Neural progenitor cell (in vitro differentiated cells): ENCODE data around the gene NES. TPM values are rescaled to one million over a fixed set of nuclear protein-coding genes. Genes with fewer than 3 reads are reported as not detected.

Experiments used
- DNase-seq: peaks from one replicate; pipeline ENCODE4 v3.0.0-alpha.2; 2016; ENCODE audit warnings: low spot score
- H2AFZ ChIP-seq: fragments of 200-600 bp; sonication (generic); replicated peaks from 2 replicates; pipeline ENCODE4 v1.6.1; 2016; ENCODE audit warnings: antibody characterized with exemption
- H3F3A ChIP-seq: fragments of 200-600 bp; sonication (generic); 2 replicates; pipeline ENCODE4 v1.6.1; 2016; ENCODE audit warnings: antibody characterized with exemption, low read depth
- H3K27ac ChIP-seq: fragments of 200-600 bp; sonication (generic); 2 replicates; pipeline ENCODE4 v1.5.1; 2016; ENCODE audit warnings: mild to moderate bottlenecking
- H3K27me3 ChIP-seq: fragments of 200-600 bp; sonication (generic); 2 replicates; pipeline ENCODE4 v1.6.1; 2016; ENCODE audit warnings: mild to moderate bottlenecking, moderate library complexity
- H3K36me3 ChIP-seq: fragments of 200-600 bp; sonication (generic); 2 replicates; pipeline ENCODE4 v1.5.1; 2016
- H3K4me1 ChIP-seq: fragments of 200-600 bp; sonication (generic); 2 replicates; pipeline ENCODE4 v1.6.1; 2016; ENCODE audit warnings: mixed run types
- H3K4me2 ChIP-seq: fragments of 200-600 bp; sonication (generic); 2 replicates; pipeline ENCODE4 v1.6.1; 2016
- H3K4me3 ChIP-seq: fragments of 200-600 bp; sonication (generic); 2 replicates; pipeline ENCODE4 v1.5.1; 2016
- H3K79me2 ChIP-seq: fragments of 200-600 bp; sonication (generic); 2 replicates; pipeline ENCODE4 v1.6.1; 2016; ENCODE audit warnings: low read depth
- H3K9ac ChIP-seq: fragments of 200-600 bp; sonication (generic); 2 replicates; pipeline ENCODE4 v1.6.1; 2016
- H3K9me3 ChIP-seq: fragments of 200-600 bp; sonication (generic); 2 replicates; pipeline ENCODE4 v1.5.1; 2016; ENCODE audit warnings: low read depth
- H4K20me1 ChIP-seq: fragments of 200-600 bp; sonication (generic); 2 replicates; pipeline ENCODE4 v1.6.1; 2016; ENCODE audit warnings: low read depth
- H3K27ac Mint-ChIP-seq: 3 replicates; pipeline ENCODE4 v1.8.0; 2021; ENCODE audit warnings: mixed read lengths
- H3K27me3 Mint-ChIP-seq: 2 replicates; pipeline ENCODE4 v1.8.0; 2022; ENCODE audit warnings: low read depth, mild to moderate bottlenecking, inconsistent platforms, moderate library complexity, mixed read lengths; ENCODE audit not compliant: insufficient read depth
- H3K36me3 Mint-ChIP-seq: 3 replicates; pipeline ENCODE4 v1.8.0; 2021; ENCODE audit warnings: mixed read lengths
- H3K4me1 Mint-ChIP-seq: 3 replicates; pipeline ENCODE4 v1.8.0; 2021; ENCODE audit warnings: mixed read lengths
- H3K4me3 Mint-ChIP-seq: 3 replicates; pipeline ENCODE4 v1.8.0; 2021; ENCODE audit warnings: mild to moderate bottlenecking, moderate library complexity, mixed read lengths
- H3K9me3 Mint-ChIP-seq: 3 replicates; pipeline ENCODE4 v1.8.0; 2020; ENCODE audit warnings: mixed read lengths
- EZH2 ChIP-seq: fragments of 200-600 bp; sonication (generic); IDR thresholded peaks from 2 replicates; pipeline ENCODE4 v1.6.1; 2017; ENCODE audit warnings: antibody characterized with exemption, mild to moderate bottlenecking, moderate library complexity
- EZH2phosphoT487 ChIP-seq: fragments of 200-600 bp; sonication (generic); IDR thresholded peaks from 2 replicates; pipeline ENCODE4 v1.6.1; 2017; ENCODE audit warnings: antibody characterized with exemption
- total RNA-seq: library from RNA; depleted of rRNA; stranded (reverse); fragments of >200 nt; gene quantifications from 2 replicates; pipeline ENCODE4 v1.2.3, GENCODE V29; 2015; ENCODE audit warnings: low replicate concordance
- TF ChIP-seq, protein P1 (sequence below): fragments of 200-600 bp; sonication (generic); IDR thresholded peaks from 2 replicates; pipeline ENCODE4 v1.5.1; 2017; ENCODE audit warnings: antibody characterized with exemption, mild to moderate bottlenecking

NES gene, protein sequence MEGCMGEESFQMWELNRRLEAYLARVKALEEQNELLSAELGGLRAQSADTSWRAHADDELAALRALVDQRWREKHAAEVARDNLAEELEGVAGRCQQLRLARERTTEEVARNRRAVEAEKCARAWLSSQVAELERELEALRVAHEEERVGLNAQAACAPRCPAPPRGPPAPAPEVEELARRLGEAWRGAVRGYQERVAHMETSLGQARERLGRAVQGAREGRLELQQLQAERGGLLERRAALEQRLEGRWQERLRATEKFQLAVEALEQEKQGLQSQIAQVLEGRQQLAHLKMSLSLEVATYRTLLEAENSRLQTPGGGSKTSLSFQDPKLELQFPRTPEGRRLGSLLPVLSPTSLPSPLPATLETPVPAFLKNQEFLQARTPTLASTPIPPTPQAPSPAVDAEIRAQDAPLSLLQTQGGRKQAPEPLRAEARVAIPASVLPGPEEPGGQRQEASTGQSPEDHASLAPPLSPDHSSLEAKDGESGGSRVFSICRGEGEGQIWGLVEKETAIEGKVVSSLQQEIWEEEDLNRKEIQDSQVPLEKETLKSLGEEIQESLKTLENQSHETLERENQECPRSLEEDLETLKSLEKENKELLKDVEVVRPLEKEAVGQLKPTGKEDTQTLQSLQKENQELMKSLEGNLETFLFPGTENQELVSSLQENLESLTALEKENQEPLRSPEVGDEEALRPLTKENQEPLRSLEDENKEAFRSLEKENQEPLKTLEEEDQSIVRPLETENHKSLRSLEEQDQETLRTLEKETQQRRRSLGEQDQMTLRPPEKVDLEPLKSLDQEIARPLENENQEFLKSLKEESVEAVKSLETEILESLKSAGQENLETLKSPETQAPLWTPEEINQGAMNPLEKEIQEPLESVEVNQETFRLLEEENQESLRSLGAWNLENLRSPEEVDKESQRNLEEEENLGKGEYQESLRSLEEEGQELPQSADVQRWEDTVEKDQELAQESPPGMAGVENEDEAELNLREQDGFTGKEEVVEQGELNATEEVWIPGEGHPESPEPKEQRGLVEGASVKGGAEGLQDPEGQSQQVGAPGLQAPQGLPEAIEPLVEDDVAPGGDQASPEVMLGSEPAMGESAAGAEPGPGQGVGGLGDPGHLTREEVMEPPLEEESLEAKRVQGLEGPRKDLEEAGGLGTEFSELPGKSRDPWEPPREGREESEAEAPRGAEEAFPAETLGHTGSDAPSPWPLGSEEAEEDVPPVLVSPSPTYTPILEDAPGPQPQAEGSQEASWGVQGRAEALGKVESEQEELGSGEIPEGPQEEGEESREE (N-terminal part only)
- total RNA-seq = 83.8 and 219 TPM in 2 replicates

DNA sequence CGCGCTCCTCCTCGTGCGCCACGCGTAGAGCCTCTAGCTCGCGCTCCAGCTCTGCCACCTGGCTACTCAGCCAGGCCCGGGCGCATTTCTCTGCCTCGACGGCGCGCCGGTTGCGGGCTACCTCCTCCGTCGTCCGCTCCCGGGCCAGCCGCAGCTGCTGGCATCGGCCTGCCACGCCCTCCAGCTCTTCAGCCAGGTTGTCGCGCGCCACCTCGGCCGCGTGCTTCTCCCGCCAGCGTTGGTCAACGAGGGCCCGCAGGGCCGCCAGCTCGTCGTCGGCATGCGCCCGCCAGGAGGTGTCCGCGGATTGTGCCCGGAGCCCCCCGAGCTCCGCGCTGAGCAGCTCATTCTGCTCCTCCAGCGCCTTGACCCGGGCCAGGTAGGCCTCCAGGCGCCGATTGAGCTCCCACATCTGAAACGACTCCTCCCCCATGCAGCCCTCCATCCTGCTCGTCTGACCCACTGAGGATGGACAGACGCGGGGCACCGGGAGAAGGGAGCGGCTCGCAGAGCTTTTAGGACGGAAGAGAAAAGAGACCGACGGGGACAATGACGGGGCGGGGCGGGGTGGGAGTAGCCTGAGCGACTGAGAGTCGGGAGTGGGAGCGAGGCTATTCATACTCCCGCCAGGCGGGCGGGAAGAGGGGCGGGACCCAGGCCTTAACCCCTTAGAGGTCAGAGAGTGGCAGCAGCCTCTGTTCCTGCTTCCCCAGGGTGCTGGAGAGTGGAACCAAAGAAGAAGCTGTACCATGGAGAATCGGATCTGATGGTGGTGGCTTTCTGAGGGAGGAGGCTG is at the start of gene NES:
Gene NES (minus strand): TSS at position 588 of the 796 bp plus-strand sequence. CDS start 143 bp downstream, at position 445.
- Mint-ChIP-seq H3K36me3 (peaks cover 15% of the 10 kb centered on the region), H3K27me3 (peaks cover 22% of the 10 kb centered on the region), H3K4me3 (peak within 1 kb of the TSS; percentile 95), H3K27ac (peak within 1 kb of the TSS; percentile 100), H3K9me3 (peaks cover 4% of the 10 kb centered on the region), H3K4me1 (peaks cover 50% of the 10 kb centered on the region)
- H3K36me3 ChIP-seq = peaks cover 9% of the 10 kb centered on the region
- H4K20me1 ChIP-seq = peaks cover 46% of the 10 kb centered on the region
- H3K4me1 ChIP-seq = peaks cover 37% of the 10 kb centered on the region
- TF ChIP-seq, protein P1, sequence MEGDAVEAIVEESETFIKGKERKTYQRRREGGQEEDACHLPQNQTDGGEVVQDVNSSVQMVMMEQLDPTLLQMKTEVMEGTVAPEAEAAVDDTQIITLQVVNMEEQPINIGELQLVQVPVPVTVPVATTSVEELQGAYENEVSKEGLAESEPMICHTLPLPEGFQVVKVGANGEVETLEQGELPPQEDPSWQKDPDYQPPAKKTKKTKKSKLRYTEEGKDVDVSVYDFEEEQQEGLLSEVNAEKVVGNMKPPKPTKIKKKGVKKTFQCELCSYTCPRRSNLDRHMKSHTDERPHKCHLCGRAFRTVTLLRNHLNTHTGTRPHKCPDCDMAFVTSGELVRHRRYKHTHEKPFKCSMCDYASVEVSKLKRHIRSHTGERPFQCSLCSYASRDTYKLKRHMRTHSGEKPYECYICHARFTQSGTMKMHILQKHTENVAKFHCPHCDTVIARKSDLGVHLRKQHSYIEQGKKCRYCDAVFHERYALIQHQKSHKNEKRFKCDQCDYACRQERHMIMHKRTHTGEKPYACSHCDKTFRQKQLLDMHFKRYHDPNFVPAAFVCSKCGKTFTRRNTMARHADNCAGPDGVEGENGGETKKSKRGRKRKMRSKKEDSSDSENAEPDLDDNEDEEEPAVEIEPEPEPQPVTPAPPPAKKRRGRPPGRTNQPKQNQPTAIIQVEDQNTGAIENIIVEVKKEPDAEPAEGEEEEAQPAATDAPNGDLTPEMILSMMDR = no peak
- H3K27me3 ChIP-seq = peaks cover 20% of the 10 kb centered on the region
- H3K79me2 ChIP-seq = peaks cover 53% of the 10 kb centered on the region
- DNase-seq = peak; percentile 95
- peak within 1 kb of the TSS; percentile 85 for H3K4me3 ChIP-seq
- H2AFZ ChIP-seq = no peak within 1 kb of the TSS
- H3K9me3 ChIP-seq = no peaks in the 10 kb centered on the region
- peaks cover 47% of the 10 kb centered on the region for H3F3A ChIP-seq
- peak within 1 kb of the TSS; percentile 89 for H3K9ac ChIP-seq
- H3K27ac ChIP-seq = peak within 1 kb of the TSS; percentile 100
- H3K4me2 ChIP-seq = peak within 1 kb of the TSS; percentile 84

DNA sequence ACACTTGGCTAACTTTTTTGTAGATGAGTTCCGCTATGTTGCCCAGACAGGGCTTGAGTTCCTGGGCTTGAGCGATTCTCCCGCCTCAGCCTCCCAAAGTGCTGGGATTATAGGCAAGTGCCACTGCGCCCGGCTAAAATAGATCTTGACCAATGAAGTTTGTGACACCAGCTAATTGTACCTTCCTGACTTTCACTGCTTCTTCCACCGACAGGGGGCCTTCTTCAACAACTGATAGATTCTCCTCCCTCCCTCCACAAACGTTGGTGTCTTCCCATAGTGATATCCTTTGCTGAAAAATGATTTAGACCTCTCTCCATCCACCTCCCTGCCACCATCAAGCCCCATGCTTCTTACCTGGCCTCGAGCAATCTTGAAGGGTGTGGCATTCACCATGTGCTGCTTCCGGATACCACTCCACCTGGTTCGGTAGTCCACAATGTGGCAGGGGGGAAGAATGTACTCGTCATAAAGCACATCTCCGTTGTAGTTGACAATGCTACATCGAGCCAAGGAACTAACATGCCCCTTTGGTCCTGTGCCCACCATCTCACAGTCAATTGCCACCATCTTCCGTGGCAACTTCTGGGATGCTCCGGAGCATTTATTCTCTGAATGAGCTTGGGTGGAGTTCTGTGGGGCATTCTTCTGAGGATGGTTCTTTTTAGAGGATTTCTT is 49.5 kb upstream of the NES start:
- peak; percentile 76 for DNase-seq
- peak overlapping the region; percentile 98 for H3K4me2 ChIP-seq
- peak overlapping the region; percentile 100 for H3K4me3 ChIP-seq
- TF ChIP-seq EZH2phosphoT487 (no peak), EZH2 (no peak)
- TF ChIP-seq, protein P1 = peak; percentile 69
- H3K27me3 Mint-ChIP-seq = peaks cover 7% of the 10 kb centered on the region
- no peak overlapping the region for H3K27ac ChIP-seq
- peaks cover 25% of the 10 kb centered on the region for H3F3A ChIP-seq
- H3K4me1 ChIP-seq = peaks cover 29% of the 10 kb centered on the region
- H2AFZ ChIP-seq = no peak overlapping the region
- H3K27me3 ChIP-seq = no peaks in the 10 kb centered on the region
- H3K9ac ChIP-seq = no peak overlapping the region
- H3K4me1 Mint-ChIP-seq = peaks cover 13% of the 10 kb centered on the region
- H3K27ac Mint-ChIP-seq = no peak overlapping the region
- H3K9me3 ChIP-seq = no peaks in the 10 kb centered on the region
- no peaks in the 10 kb centered on the region for H3K36me3 ChIP-seq
- H3K79me2 ChIP-seq = peaks cover 76% of the 10 kb centered on the region
- H4K20me1 ChIP-seq = peaks cover 62% of the 10 kb centered on the region
- H3K9me3 Mint-ChIP-seq = no peaks in the 10 kb centered on the region
- H3K4me3 Mint-ChIP-seq = no peak overlapping the region
- peaks cover 19% of the 10 kb centered on the region for H3K36me3 Mint-ChIP-seq
